ENCODE measurements around the gene ACOXL. TPM values are rescaled to one million over a fixed set of nuclear protein-coding genes. Genes with fewer than 3 reads are reported as not detected.

Gene ACOXL
- total RNA-seq, 2 experiments from 2014 or later, result 0.26 to 0.41 TPM

- H3K4me3 Mint-ChIP-seq, result no peak overlapping the region
- H3K36me3 Mint-ChIP-seq, result no peaks in the 10 kb centered on the region
- no peak for DNase-seq
- H3K4me1 Mint-ChIP-seq (ENCODE audit: low read depth), result no peaks in the 10 kb centered on the region
- ChIA-PET POLR2A (no interaction called here), CTCF (interaction anchor here (1.2 kb wide), 1 partner anchor 27 kb away, joined by 3 read pairs; no protein-coding TSS in a partner anchor)
- peaks cover 21% of the 10 kb centered on the region for H3K27me3 Mint-ChIP-seq
- H3K9me3 Mint-ChIP-seq, result no peaks in the 10 kb centered on the region
- intact Hi-C loops (cut with micrococcal nuclease), result no loop called here
- no peak overlapping the region for H3K27ac Mint-ChIP-seq
Observed at GRCh38 chr2:110970201-110970600, 237.8 kb downstream of the ACOXL start.

DNA sequence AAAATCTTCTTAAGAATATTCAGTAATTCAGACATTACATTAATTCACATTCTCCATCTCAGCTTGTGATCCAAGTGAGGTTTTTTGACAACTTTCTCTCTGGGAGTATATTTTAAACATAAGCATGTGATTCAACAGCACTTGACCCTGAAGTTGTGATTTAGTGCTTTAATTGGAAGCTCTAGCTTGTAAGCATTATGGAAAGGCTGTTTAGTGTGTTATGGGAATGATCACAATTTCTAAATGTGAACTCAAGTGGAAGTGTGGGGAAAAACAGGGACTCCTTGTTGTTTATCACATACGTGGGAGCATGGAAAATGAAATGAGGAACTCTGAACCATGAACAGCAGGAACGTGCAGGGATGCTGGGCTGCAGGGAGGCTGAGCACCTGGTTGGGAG is 239.4 kb downstream of the ACOXL start:
- Mint-ChIP-seq H3K27ac (no peak overlapping the region), H3K36me3 (no peaks in the 10 kb centered on the region), H3K9me3 (no peaks in the 10 kb centered on the region), H3K4me3 (no peak overlapping the region), H3K27me3 (peaks cover 21% of the 10 kb centered on the region), H3K4me1 (ENCODE audit: low read depth) (no peaks in the 10 kb centered on the region)
- POLR2A ChIA-PET, result no interaction called here
- CTCF ChIA-PET, result no interaction called here
- intact Hi-C loops (cut with micrococcal nuclease), result no loop called here
- DNase-seq, result no peak

- ChIA-PET POLR2A (no interaction called here), CTCF (no interaction called here)
- no peaks in the 10 kb centered on the region for H3K4me1 Mint-ChIP-seq (ENCODE audit: low read depth)
- DNase-seq, result no peak
- H3K27me3 Mint-ChIP-seq, result peaks cover 22% of the 10 kb centered on the region
- no peak overlapping the region for H3K4me3 Mint-ChIP-seq
- no peaks in the 10 kb centered on the region for H3K9me3 Mint-ChIP-seq
- no peaks in the 10 kb centered on the region for H3K36me3 Mint-ChIP-seq
- no peak overlapping the region for H3K27ac Mint-ChIP-seq
- intact Hi-C loops (cut with micrococcal nuclease), result no loop called here
Observed at GRCh38 chr2:110973262-110973661, 240.9 kb downstream of the ACOXL start.

DNA sequence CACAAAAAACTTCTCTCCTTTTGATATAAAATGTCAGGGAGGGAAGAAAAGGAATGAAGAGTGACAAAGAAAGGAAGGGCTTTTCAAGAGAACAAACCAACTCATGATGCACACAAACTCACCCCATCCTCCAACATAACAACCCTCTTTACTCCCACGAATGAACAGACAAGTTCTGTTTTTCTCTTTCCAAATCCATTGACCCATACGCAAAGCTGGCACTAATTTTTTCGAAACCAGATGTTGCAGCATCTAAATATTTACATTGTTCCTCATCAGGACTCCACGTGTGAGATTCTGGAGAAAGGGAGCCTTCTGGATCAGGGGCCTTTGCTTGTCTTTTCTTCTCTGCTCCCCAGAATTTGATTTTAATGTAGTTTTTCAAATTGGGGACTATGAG is 245.0 kb downstream of the ACOXL start:
- intact Hi-C loops (cut with micrococcal nuclease), result no loop called here
- Mint-ChIP-seq H3K4me1 (ENCODE audit: low read depth) (no peaks in the 10 kb centered on the region), H3K9me3 (no peaks in the 10 kb centered on the region), H3K27ac (no peak overlapping the region), H3K36me3 (no peaks in the 10 kb centered on the region), H3K4me3 (no peak overlapping the region), H3K27me3 (peaks cover 23% of the 10 kb centered on the region)
- POLR2A ChIA-PET, result interaction anchor here (1.0 kb wide), 1 partner anchor 17 kb away, joined by 5 read pairs; no protein-coding TSS in a partner anchor
- CTCF ChIA-PET, result no interaction called here
- no peak for DNase-seq

DNA sequence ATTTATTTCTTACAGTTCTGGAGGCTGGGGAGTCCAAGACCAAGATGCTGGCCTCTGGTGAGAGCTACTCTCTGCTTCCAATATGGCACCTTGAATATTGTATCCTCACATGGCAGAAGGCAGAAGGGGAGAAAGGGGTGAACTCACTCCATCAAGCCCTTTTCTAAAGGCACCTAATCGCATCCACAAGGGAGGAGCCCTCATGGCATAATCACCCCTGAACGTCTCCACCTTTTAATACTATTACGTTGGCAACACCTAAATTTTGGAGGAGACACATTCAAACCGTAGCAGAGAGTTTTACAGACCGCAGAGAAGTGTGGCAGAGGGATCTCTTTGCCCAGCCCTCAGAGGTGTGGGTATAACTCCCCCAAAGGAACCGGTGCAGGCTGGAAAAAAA is 245.8 kb downstream of the ACOXL start:
- no peak for DNase-seq
- CTCF ChIA-PET, result no interaction called here
- H3K36me3 Mint-ChIP-seq, result no peaks in the 10 kb centered on the region
- H3K4me3 Mint-ChIP-seq, result no peak overlapping the region
- no peaks in the 10 kb centered on the region for H3K9me3 Mint-ChIP-seq
- intact Hi-C loops (cut with micrococcal nuclease), result no loop called here
- H3K27ac Mint-ChIP-seq, result no peak overlapping the region
- H3K4me1 Mint-ChIP-seq (ENCODE audit: low read depth), result no peaks in the 10 kb centered on the region
- POLR2A ChIA-PET, result interaction anchor here (1.0 kb wide), 1 partner anchor 16 kb away, joined by 5 read pairs; no protein-coding TSS in a partner anchor
- H3K27me3 Mint-ChIP-seq, result peaks cover 23% of the 10 kb centered on the region

DNA sequence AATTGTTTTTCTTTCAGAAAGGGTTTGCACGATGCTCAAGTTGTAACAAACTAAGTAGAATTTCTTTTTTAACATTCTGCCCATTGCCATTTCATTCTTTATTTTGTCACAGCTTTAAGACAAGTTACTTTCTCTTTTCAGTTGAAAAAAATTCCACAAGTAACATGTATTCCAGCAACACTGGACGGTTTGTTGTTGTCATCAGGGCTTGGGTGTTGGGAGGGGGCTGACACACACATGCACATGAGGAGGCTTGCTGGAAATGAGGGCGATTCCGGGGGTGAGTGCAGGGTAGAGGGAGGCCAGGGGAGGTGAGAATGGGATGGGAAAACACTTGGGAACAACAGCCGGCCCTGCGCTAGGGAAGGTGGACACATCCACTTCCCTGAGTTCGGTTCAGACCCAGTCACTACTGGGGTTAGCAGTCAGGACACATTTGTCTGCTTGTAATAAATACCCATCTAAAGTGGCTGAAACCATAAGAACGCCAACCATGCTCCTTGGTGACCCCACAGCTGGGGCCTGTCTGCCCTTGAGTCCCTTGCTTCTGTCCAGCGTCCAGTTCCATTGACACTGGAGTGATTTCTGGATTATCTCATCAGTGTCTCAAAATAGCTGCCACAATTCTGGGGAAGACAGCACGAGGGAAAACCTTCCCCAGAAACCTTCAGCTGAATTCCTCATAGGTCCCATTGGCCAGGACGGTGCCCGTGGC is 246.5 kb downstream of the ACOXL start:
- Mint-ChIP-seq H3K4me1 (ENCODE audit: low read depth) (no peaks in the 10 kb centered on the region), H3K27me3 (peaks cover 18% of the 10 kb centered on the region), H3K4me3 (no peak overlapping the region), H3K27ac (no peak overlapping the region), H3K9me3 (no peaks in the 10 kb centered on the region), H3K36me3 (no peaks in the 10 kb centered on the region)
- intact Hi-C loops (cut with micrococcal nuclease), result no loop called here
- POLR2A ChIA-PET, result no interaction called here
- DNase-seq, result no peak
- CTCF ChIA-PET, result no interaction called here

GRCh38 chr2:110979471-110980338 is 247.3 kb downstream of the ACOXL start:
- H3K4me1 Mint-ChIP-seq (ENCODE audit: low read depth), result no peaks in the 10 kb centered on the region
- H3K9me3 Mint-ChIP-seq, result no peaks in the 10 kb centered on the region
- ChIA-PET POLR2A (no interaction called here), CTCF (no interaction called here)
- no peak overlapping the region for H3K4me3 Mint-ChIP-seq
- intact Hi-C loops (cut with micrococcal nuclease), result no loop called here
- DNase-seq, result no peak
- no peaks in the 10 kb centered on the region for H3K36me3 Mint-ChIP-seq
- peaks cover 12% of the 10 kb centered on the region for H3K27me3 Mint-ChIP-seq
- no peak overlapping the region for H3K27ac Mint-ChIP-seq

DNA sequence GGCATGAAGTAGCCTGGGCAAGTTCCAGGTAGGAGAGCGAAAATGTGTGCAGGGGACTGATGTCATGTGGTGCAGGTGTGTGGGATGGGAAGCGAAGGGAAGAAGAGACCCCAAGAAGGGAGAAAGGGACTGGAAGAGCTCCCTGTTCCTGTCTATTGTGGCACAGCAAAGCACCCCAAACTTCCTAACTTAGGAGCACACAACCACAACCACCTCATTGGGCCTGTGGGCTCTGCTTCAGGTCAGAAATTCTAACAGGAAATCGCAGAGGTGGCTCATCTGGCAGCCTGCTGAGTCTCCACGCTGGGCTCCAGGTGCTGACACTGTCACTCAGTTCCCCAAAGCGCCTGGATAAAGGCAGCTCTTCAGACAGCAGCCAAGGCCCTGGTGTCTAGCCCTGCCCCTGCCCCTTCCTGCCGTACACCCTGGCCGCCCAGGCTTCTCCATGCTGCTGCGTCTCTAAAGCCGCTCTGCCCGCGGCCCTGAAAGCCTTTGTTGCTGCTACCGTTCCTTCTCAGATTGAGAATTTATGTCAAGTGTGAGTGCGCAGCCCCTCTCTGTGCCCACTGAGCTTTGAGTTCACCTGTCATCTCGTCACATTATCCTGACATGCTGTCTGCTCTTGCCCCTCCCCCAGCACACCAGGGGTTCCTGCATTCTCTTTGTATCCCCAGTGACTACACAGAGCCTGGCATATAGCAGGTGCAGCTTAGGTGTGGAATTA is 248.1 kb downstream of the ACOXL start:
- POLR2A ChIA-PET, result no interaction called here
- DNase-seq, result no peak
- CTCF ChIA-PET, result no interaction called here
- no peak overlapping the region for H3K27ac Mint-ChIP-seq
- intact Hi-C loops (cut with micrococcal nuclease), result no loop called here
- H3K27me3 Mint-ChIP-seq, result peaks cover 10% of the 10 kb centered on the region
- H3K4me1 Mint-ChIP-seq (ENCODE audit: low read depth), result no peaks in the 10 kb centered on the region
- no peak overlapping the region for H3K4me3 Mint-ChIP-seq
- H3K9me3 Mint-ChIP-seq, result no peaks in the 10 kb centered on the region
- no peaks in the 10 kb centered on the region for H3K36me3 Mint-ChIP-seq

- Mint-ChIP-seq H3K36me3 (no peaks in the 10 kb centered on the region), H3K9me3 (no peaks in the 10 kb centered on the region), H3K27me3 (peaks cover 6% of the 10 kb centered on the region), H3K27ac (no peak overlapping the region), H3K4me3 (no peak overlapping the region), H3K4me1 (ENCODE audit: low read depth) (no peaks in the 10 kb centered on the region)
- CTCF ChIA-PET, result no interaction called here
- DNase-seq, result no peak
- intact Hi-C loops (cut with micrococcal nuclease), result no loop called here
- POLR2A ChIA-PET, result no interaction called here
Observed at GRCh38 chr2:110983133-110983532, 250.8 kb downstream of the ACOXL start.

DNA sequence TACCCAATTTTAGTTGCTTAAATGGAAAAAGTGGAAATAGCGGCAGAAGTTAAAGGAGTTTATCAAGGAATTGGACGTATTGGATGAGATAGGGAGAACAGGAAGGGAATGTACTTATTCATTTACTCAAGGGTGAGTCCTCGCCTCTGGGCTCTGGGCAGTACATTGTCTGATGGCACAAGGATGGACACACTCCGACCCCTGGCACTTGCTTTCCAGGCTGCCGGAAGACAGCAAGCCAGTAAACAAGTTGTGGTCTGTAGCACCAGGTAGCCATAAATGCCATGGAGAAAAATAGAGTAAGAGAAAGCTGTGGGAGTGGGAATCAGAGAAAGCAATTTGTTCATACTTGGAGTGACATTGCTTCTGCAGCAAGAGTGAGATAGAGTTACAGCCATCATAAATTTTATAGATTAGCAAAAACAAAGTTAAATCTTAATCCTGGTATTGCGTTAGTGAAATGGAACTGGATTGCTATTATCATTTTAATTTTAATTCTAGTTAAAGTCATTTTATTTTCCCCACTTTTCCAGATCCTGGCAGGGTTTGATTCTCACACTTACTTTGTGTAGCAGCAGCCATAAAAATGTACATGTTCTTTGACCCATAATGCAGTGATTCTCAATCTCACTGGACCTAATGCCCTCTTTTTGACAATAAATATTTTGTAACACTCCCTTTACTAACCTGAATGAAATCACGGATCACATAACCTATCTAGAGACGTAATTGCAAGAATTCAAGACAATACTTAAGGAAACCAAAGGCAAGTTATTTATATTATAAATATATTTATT is 252.5 kb downstream of the ACOXL start:
- Mint-ChIP-seq H3K27ac (no peak overlapping the region), H3K27me3 (peaks cover 2% of the 10 kb centered on the region), H3K9me3 (no peaks in the 10 kb centered on the region), H3K36me3 (no peaks in the 10 kb centered on the region), H3K4me3 (no peak overlapping the region), H3K4me1 (ENCODE audit: low read depth) (no peaks in the 10 kb centered on the region)
- intact Hi-C loops (cut with micrococcal nuclease), result no loop called here
- ChIA-PET CTCF (no interaction called here), POLR2A (no interaction called here)
- DNase-seq, result no peak

- H3K4me3 Mint-ChIP-seq, result no peak overlapping the region
- H3K27me3 Mint-ChIP-seq, result peaks cover 18% of the 10 kb centered on the region
- H3K4me1 Mint-ChIP-seq (ENCODE audit: low read depth), result peaks cover 6% of the 10 kb centered on the region
- intact Hi-C loops (cut with micrococcal nuclease), result no loop called here
- ChIA-PET POLR2A (no interaction called here), CTCF (interaction anchor here (1.0 kb wide), 1 partner anchor 185 kb away, joined by 3 read pairs; no protein-coding TSS in a partner anchor)
- DNase-seq, result no peak
- H3K27ac Mint-ChIP-seq, result no peak overlapping the region
- H3K36me3 Mint-ChIP-seq, result no peaks in the 10 kb centered on the region
- no peaks in the 10 kb centered on the region for H3K9me3 Mint-ChIP-seq
Observed at GRCh38 chr2:110990440-110990839, 258.1 kb downstream of the ACOXL start.

GRCh38 chr2:110991911-110992310 is 259.5 kb downstream of the ACOXL start:
- peaks cover 6% of the 10 kb centered on the region for H3K4me1 Mint-ChIP-seq (ENCODE audit: low read depth)
- intact Hi-C loops (cut with micrococcal nuclease), result no loop called here
- H3K9me3 Mint-ChIP-seq, result no peaks in the 10 kb centered on the region
- peaks cover 28% of the 10 kb centered on the region for H3K27me3 Mint-ChIP-seq
- no peaks in the 10 kb centered on the region for H3K36me3 Mint-ChIP-seq
- POLR2A ChIA-PET, result no interaction called here
- DNase-seq, result no peak
- CTCF ChIA-PET, result no interaction called here
- H3K4me3 Mint-ChIP-seq, result no peak overlapping the region
- H3K27ac Mint-ChIP-seq, result no peak overlapping the region
